ENCODE results near the gene RAPGEF4. TPM values are rescaled to one million over a fixed set of nuclear protein-coding genes. Genes with fewer than 3 reads are reported as not detected.

RAPGEF4 gene
- total RNA-seq, 1 donor from 2014 or later: 8.7 TPM

GRCh38 chr2:172953970-172954852 lies 218.6 kb downstream of the RAPGEF4 start:
- Mint-ChIP-seq H3K27me3 (ENCODE audit: unreplicated experiment) (peaks cover 2% of the 10 kb centered on the region), H3K9me3 (ENCODE audit: unreplicated experiment) (no peaks in the 10 kb centered on the region), H3K27ac (ENCODE audit: unreplicated experiment) (no peak overlapping the region), H3K36me3 (ENCODE audit: unreplicated experiment) (no peaks in the 10 kb centered on the region), H3K4me3 (ENCODE audit: unreplicated experiment) (no peak overlapping the region), H3K4me1 (ENCODE audit: low read depth, unreplicated experiment) (peaks cover 3% of the 10 kb centered on the region)
- DNase-seq: no peak
- TF ChIP-seq CTCF (IDR thresholded peaks at IDR 0.05; ENCODE audit: partially characterized antibody, unreplicated experiment): no peak

- Mint-ChIP-seq H3K36me3 (ENCODE audit: unreplicated experiment) (no peaks in the 10 kb centered on the region), H3K4me3 (ENCODE audit: unreplicated experiment) (no peak overlapping the region), H3K27me3 (ENCODE audit: unreplicated experiment) (peaks cover 2% of the 10 kb centered on the region), H3K9me3 (ENCODE audit: unreplicated experiment) (no peaks in the 10 kb centered on the region), H3K4me1 (ENCODE audit: low read depth, unreplicated experiment) (peaks cover 3% of the 10 kb centered on the region), H3K27ac (ENCODE audit: unreplicated experiment) (no peak overlapping the region)
- TF ChIP-seq CTCF (IDR thresholded peaks at IDR 0.05; ENCODE audit: partially characterized antibody, unreplicated experiment): no peak
- no peak for DNase-seq
These were observed 219.9 kb downstream of the RAPGEF4 start for GRCh38 chr2:172955587-172955986.

GRCh38 chr2:172957734-172958133 lies 222.1 kb downstream of the RAPGEF4 start:
- Mint-ChIP-seq H3K36me3 (ENCODE audit: unreplicated experiment) (no peaks in the 10 kb centered on the region), H3K27me3 (ENCODE audit: unreplicated experiment) (no peaks in the 10 kb centered on the region), H3K4me1 (ENCODE audit: low read depth, unreplicated experiment) (peaks cover 3% of the 10 kb centered on the region), H3K4me3 (ENCODE audit: unreplicated experiment) (no peak overlapping the region), H3K9me3 (ENCODE audit: unreplicated experiment) (no peaks in the 10 kb centered on the region), H3K27ac (ENCODE audit: unreplicated experiment) (no peak overlapping the region)
- DNase-seq: no peak
- no peak for TF ChIP-seq CTCF (IDR thresholded peaks at IDR 0.05; ENCODE audit: partially characterized antibody, unreplicated experiment)

DNA sequence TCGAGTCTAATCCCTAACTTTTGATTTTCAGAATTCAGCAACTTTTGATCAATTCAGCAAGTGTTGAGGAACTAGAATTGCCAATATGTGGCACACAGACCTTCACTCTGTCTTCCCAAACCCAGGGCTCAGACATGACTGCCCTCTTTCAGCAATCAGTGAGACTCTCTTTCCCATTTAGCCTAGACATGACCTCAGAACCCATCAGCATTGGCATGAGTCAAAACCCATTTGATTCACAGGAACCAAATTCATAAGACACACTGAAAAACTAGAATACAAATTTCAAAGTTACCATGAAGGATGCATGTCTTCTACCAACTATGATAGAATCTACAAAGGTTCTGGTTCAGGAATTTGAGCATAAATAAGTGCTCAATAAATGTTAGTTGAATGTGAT lies 226.4 kb downstream of the RAPGEF4 start:
- no peak for DNase-seq
- H3K9me3 Mint-ChIP-seq (ENCODE audit: unreplicated experiment): peaks cover 2% of the 10 kb centered on the region
- TF ChIP-seq CTCF (IDR thresholded peaks at IDR 0.05; ENCODE audit: partially characterized antibody, unreplicated experiment): no peak
- H3K4me1 Mint-ChIP-seq (ENCODE audit: low read depth, unreplicated experiment): peaks cover 25% of the 10 kb centered on the region
- H3K36me3 Mint-ChIP-seq (ENCODE audit: unreplicated experiment): no peaks in the 10 kb centered on the region
- peaks cover 3% of the 10 kb centered on the region for H3K27me3 Mint-ChIP-seq (ENCODE audit: unreplicated experiment)
- no peak overlapping the region for H3K27ac Mint-ChIP-seq (ENCODE audit: unreplicated experiment)
- H3K4me3 Mint-ChIP-seq (ENCODE audit: unreplicated experiment): no peak overlapping the region

- no peaks in the 10 kb centered on the region for H3K36me3 Mint-ChIP-seq (ENCODE audit: unreplicated experiment)
- H3K4me1 Mint-ChIP-seq (ENCODE audit: low read depth, unreplicated experiment): peaks cover 25% of the 10 kb centered on the region
- peaks cover 3% of the 10 kb centered on the region for H3K27me3 Mint-ChIP-seq (ENCODE audit: unreplicated experiment)
- H3K4me3 Mint-ChIP-seq (ENCODE audit: unreplicated experiment): no peak overlapping the region
- no peak for TF ChIP-seq CTCF (IDR thresholded peaks at IDR 0.05; ENCODE audit: partially characterized antibody, unreplicated experiment)
- DNase-seq: no peak
- no peak overlapping the region for H3K27ac Mint-ChIP-seq (ENCODE audit: unreplicated experiment)
- H3K9me3 Mint-ChIP-seq (ENCODE audit: unreplicated experiment): peaks cover 2% of the 10 kb centered on the region
These were observed 227.2 kb downstream of the RAPGEF4 start for GRCh38 chr2:172962824-172963223.

Measured in glutamatergic neuron (in vitro differentiated cells).